SU-DHL-6 (cell line): ENCODE results near the gene VDAC2.
"Not testable (repeated sequence)": the region's sequence is repeated elsewhere in the genome, so short reads cannot be mapped to it uniquely, and the experiment has no call there.

ENCODE experiments used
- H2AFZ ChIP-seq: fragments of 200-600 bp; sonication (generic); 2 replicates; pipeline ENCODE4 v1.6.1; 2014; ENCODE audit warnings: low read depth, mild to moderate bottlenecking, moderate library complexity, mixed read lengths, antibody characterized with exemption, low read length; ENCODE audit not compliant: severe bottlenecking
- H3F3A ChIP-seq: fragments of 200-600 bp; shearing (Covaris generic); 2 replicates; pipeline ENCODE4 v1.6.0; 2016; ENCODE audit warnings: antibody characterized with exemption, mild to moderate bottlenecking; ENCODE audit not compliant: insufficient read depth
- H3K27ac ChIP-seq: fragments of 200-600 bp; sonication (generic); 2 replicates; pipeline ENCODE4 v1.5.1; 2016; ENCODE audit warnings: low read depth, mild to moderate bottlenecking, low read length, moderate library complexity, mixed read lengths
- H3K27me3 ChIP-seq: fragments of 200-600 bp; sonication (generic), shearing (Covaris generic); 2 replicates; pipeline ENCODE4 v1.6.0; 2014; ENCODE audit warnings: mild to moderate bottlenecking, low read length
- H3K36me3 ChIP-seq: fragments of 200-600 bp; sonication (generic); 2 replicates; pipeline ENCODE4 v1.6.1; 2014; ENCODE audit warnings: mild to moderate bottlenecking, low read length, mixed read lengths
- H3K4me2 ChIP-seq: fragments of 300-600, 200-600 bp; shearing (Covaris generic), sonication (generic); 2 replicates; pipeline ENCODE4 v1.6.0; 2014; ENCODE audit warnings: low read length, low read depth, mild to moderate bottlenecking; ENCODE audit not compliant: poor library complexity, severe bottlenecking
- H3K4me3 ChIP-seq: fragments of 200-600 bp; sonication (generic); 2 replicates; pipeline ENCODE4 v1.5.1; 2014; ENCODE audit warnings: antibody characterized with exemption, low read length, mild to moderate bottlenecking, mixed read lengths; ENCODE audit not compliant: insufficient read depth, poor library complexity, severe bottlenecking
- H3K79me2 ChIP-seq: fragments of 200-600 bp; sonication (generic); 2 replicates; pipeline ENCODE4 v1.6.1; 2014; ENCODE audit warnings: mild to moderate bottlenecking, low read length, moderate library complexity; ENCODE audit not compliant: insufficient read depth
- H3K9ac ChIP-seq: fragments of 200-600 bp; sonication (generic); 2 replicates; pipeline ENCODE4 v1.7.0; 2014; ENCODE audit warnings: mild to moderate bottlenecking, low read length
- H3K9me2 ChIP-seq: fragments of 200-600 bp; sonication (generic); replicated peaks from 2 replicates; pipeline ENCODE4 v1.6.1; 2014; ENCODE audit warnings: low read length; ENCODE audit not compliant: insufficient read depth
- H3K9me3 ChIP-seq: fragments of 200-600 bp; sonication (generic); 2 replicates; pipeline ENCODE4 v1.6.1; 2014; ENCODE audit warnings: low read length, mixed read lengths; ENCODE audit not compliant: insufficient read depth
- H4K20me1 ChIP-seq: fragments of 200-600 bp; sonication (generic); 2 replicates; pipeline ENCODE4 v1.6.1; 2014; ENCODE audit warnings: low read depth, mild to moderate bottlenecking, antibody characterized with exemption, low read length, moderate library complexity, mixed read lengths
- CTCF ChIP-seq: fragments of 200-600 bp; sonication (generic); IDR thresholded peaks from one replicate; pipeline ENCODE4 v1.5.1; 2017; ENCODE audit warnings: antibody characterized with exemption, mild to moderate bottlenecking, low read length, moderate library complexity; ENCODE audit not compliant: insufficient read depth, poor library complexity, severe bottlenecking
- EZH2phosphoT487 ChIP-seq: fragments of 200-600 bp; sonication (generic), shearing (Covaris generic); conservative IDR thresholded peaks from 2 replicates; pipeline ENCODE4 v1.6.1; 2018; ENCODE audit warnings: mild to moderate bottlenecking, antibody characterized with exemption, low read length, moderate library complexity, mixed read lengths

The VDAC2 gene

DNA sequence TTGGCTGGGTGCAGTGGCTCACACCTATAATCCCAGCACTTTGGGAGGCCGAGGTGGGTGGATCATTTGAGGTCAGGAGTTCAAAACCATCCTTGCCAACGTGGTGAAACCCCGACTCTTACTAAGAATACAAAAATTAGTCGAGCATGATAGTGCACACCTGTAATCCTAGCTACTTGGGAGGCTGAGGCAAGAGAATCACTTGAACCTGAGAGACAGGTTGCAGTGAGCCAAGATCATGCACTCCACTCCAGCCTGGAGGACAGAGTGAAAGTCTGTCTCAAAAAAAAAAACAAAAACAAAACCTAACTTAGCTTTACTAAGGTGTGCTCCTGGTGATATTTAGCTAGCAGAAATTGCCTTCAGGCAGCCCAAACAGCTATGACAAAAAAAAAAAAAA is 24.3 kb upstream of the VDAC2 start:
- no peak overlapping the region for H3K4me2 ChIP-seq
- H3K36me3 ChIP-seq: no peaks in the 10 kb centered on the region

GRCh38 chr10:75187961-75188426 is 22.6 kb upstream of the VDAC2 start:
- no peaks in the 10 kb centered on the region for H3K27me3 ChIP-seq
- no peaks in the 10 kb centered on the region for H4K20me1 ChIP-seq
- H3K27ac ChIP-seq: no peak overlapping the region
- H3K9me2 ChIP-seq: no peaks in the 10 kb centered on the region
- no peak for TF ChIP-seq EZH2phosphoT487
- TF ChIP-seq CTCF: peak; percentile 68
- no peak overlapping the region for H3K4me3 ChIP-seq
- no peaks in the 10 kb centered on the region for H3K79me2 ChIP-seq
- H2AFZ ChIP-seq: peak overlapping the region; percentile 99
- H3F3A ChIP-seq: peaks cover 7% of the 10 kb centered on the region; the same call in 1 of the 2 replicates
- H3K9me3 ChIP-seq: no peaks in the 10 kb centered on the region
- peak overlapping the region; percentile 15; the same call in 1 of the 2 replicates for H3K9ac ChIP-seq
- no peaks in the 10 kb centered on the region for H3K36me3 ChIP-seq
- H3K4me2 ChIP-seq: no peak overlapping the region

More for the DNA sequence above, 24.3 kb upstream of the VDAC2 start:
- no peak for TF ChIP-seq EZH2phosphoT487
- TF ChIP-seq CTCF: no peak
- Histone ChIP-seq H3K9me2 (no peaks in the 10 kb centered on the region), H2AFZ (no peak overlapping the region), H3K27ac (no peak overlapping the region), H3K9me3 (no peaks in the 10 kb centered on the region), H3K27me3 (no peaks in the 10 kb centered on the region), H3F3A (peaks cover 4% of the 10 kb centered on the region; the same call in 1 of the 2 replicates), H4K20me1 (no peaks in the 10 kb centered on the region), H3K79me2 (no peaks in the 10 kb centered on the region), H3K9ac (no peak overlapping the region), H3K4me3 (no peak overlapping the region)

- Histone ChIP-seq H3K9ac (0 out of 2 replicates have a peak overlapping the region, but pooled peaks have one; percentile 15), H2AFZ (peak overlapping the region; percentile 99)
- H3K4me3 ChIP-seq, H3K36me3 ChIP-seq, H3F3A ChIP-seq, H3K27ac ChIP-seq, H3K79me2 ChIP-seq, H3K9me3 ChIP-seq, H3K4me2 ChIP-seq, H3K9me2 ChIP-seq, H4K20me1 ChIP-seq, H3K27me3 ChIP-seq: not testable (repeated sequence)
These were observed 22.1 kb upstream of the VDAC2 start for GRCh38 chr10:75188522-75188921.

- no peak overlapping the region for H2AFZ ChIP-seq
- no peaks in the 10 kb centered on the region for H3K36me3 ChIP-seq
- H3K4me3 ChIP-seq: no peak overlapping the region
- H3K4me2 ChIP-seq: no peak overlapping the region
- H3K27me3 ChIP-seq: no peaks in the 10 kb centered on the region
- H3K79me2 ChIP-seq: no peaks in the 10 kb centered on the region
- no peak overlapping the region for H3K27ac ChIP-seq
- no peaks in the 10 kb centered on the region for H3K9me3 ChIP-seq
- no peak for TF ChIP-seq EZH2phosphoT487
- no peak for TF ChIP-seq CTCF
- no peaks in the 10 kb centered on the region for H3K9me2 ChIP-seq
- no peak overlapping the region for H3K9ac ChIP-seq
- H3F3A ChIP-seq: peaks cover 7% of the 10 kb centered on the region; the same call in 1 of the 2 replicates
- no peaks in the 10 kb centered on the region for H4K20me1 ChIP-seq
These were observed 21.1 kb upstream of the VDAC2 start for GRCh38 chr10:75189266-75190096.
